Stomach smooth muscle (tissue), 2 donors: ENCODE results near the gene RCSD1.
"Not testable (repeated sequence)": the region's sequence is repeated elsewhere in the genome, so short reads cannot be mapped to it uniquely, and the experiment has no call there.

Experiments
- H3K27ac ChIP-seq: one replicate; pipeline ENCODE4 v1.7.0; 2013; ENCODE audit warnings: mild to moderate bottlenecking, low read length, inconsistent platforms
- H3K27me3 ChIP-seq, 2 donors: one replicate each; pipeline ENCODE4 v1.7.0; 2013; ENCODE audit warnings: low read length in 2 of 2; ENCODE audit not compliant: insufficient read depth in 2 of 2, control insufficient read depth in 1 of 2
- H3K36me3 ChIP-seq, 2 donors: one replicate each; pipeline ENCODE4 v1.7.0; 2013; ENCODE audit warnings: low read length in 2 of 2; ENCODE audit not compliant: control insufficient read depth in 2 of 2, insufficient read depth in 2 of 2
- H3K4me1 ChIP-seq: one replicate; pipeline ENCODE4 v1.7.0; 2013; ENCODE audit warnings: low read length; ENCODE audit not compliant: control insufficient read depth, insufficient read depth
- H3K4me3 ChIP-seq, 2 donors: one replicate each; pipeline ENCODE4 v1.7.0; 2013; ENCODE audit warnings: low read length in 2 of 2
- H3K9ac ChIP-seq, 2 donors: one replicate each; pipeline ENCODE4 v1.7.0; 2013; ENCODE audit warnings: low read length in 2 of 2, mild to moderate bottlenecking in 1 of 2
- H3K9me3 ChIP-seq, 2 donors: one replicate each; pipeline ENCODE4 v1.7.0; 2013; ENCODE audit warnings: low read length in 2 of 2; ENCODE audit not compliant: control insufficient read depth in 2 of 2
- donor health status: healthy.
- donor health status: Pancreatic carcinoma.

RCSD1 gene

GRCh38 chr1:167599957-167600581, 30.0 kb upstream of the RCSD1 start:
- no peak overlapping the region for H3K9ac ChIP-seq
- no peaks in the 10 kb centered on the region for H3K27me3 ChIP-seq
- no peak overlapping the region for H3K27ac ChIP-seq
- no peak overlapping the region for H3K4me3 ChIP-seq
- peaks cover 25% of the 10 kb centered on the region for H3K4me1 ChIP-seq
- no peaks in the 10 kb centered on the region for H3K36me3 ChIP-seq
- H3K9me3 ChIP-seq, result no peaks in the 10 kb centered on the region

DNA sequence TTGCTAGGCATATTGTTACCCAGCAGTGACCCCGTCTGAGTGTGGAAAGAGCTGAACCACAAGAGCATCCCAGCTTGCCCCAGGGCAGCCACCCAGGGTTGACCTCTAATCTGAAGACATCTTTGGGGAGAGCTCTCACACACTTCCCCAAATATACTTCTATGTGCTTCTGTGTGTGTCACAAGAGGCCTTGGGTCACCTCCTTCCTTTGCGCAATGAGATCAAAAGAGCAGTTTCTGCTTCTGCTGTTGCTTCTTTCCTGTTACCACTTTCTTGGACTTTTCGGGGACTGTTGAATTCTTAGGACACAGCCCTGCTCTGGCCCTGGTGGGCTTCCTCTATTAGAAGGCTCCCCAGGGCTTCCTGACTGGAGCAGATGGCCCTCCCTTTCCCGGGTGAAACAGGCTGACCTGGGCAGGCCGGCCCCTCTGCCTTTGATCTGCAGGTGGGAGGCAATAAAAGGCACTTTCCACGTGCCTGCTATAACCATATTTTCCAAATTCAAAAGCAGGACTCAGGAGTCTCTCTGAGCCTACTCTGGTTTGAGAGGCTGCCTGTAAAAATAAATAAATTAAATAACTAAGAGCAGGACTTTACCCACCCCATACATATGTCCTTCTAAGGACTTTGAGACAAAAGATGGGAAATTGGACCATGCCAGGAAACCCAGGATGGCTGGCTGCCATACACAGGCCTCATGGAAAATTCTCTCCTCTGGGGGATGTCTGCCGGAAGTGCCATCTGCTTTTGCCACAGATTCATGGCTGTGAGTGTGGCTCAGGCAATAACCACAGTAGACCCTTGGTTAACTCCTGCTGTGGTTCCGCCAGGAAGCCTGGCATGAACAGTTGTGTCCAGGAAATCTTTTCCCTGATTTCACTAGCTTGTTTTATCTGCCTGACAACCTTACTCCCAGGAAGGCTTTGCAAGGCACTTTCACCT, 28.3 kb upstream of the RCSD1 start:
- no peaks in the 10 kb centered on the region for H3K9me3 ChIP-seq
- no peak overlapping the region for H3K4me3 ChIP-seq
- H3K27ac ChIP-seq, result peak overlapping the region; percentile 31
- H3K27me3 ChIP-seq, result no peaks in the 10 kb centered on the region
- H3K9ac ChIP-seq, result no peak overlapping the region
- peaks cover 25% of the 10 kb centered on the region for H3K4me1 ChIP-seq
- no peaks in the 10 kb centered on the region for H3K36me3 ChIP-seq

DNA sequence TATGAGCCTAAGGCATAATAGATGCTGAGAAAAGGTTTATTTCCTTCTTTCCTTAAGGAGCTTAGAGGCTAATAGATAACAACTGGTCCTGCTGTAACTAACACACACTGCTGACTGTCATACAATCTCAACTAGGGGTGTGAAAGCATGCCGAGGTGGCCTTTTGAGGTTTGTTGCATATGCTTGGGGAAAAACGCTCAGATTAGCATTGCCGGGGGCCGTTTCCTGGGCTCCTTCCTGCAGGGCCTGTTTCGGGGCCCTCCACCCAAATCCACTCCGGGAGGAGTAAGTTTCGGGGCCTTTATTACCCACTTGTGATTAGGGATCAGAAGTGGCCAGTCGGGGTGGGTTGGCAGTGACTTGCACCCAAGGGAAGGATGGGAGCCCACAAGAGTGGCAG, 27.2 kb upstream of the RCSD1 start:
- H3K36me3 ChIP-seq, result no peaks in the 10 kb centered on the region
- H3K27ac ChIP-seq, result no peak overlapping the region
- H3K9me3 ChIP-seq, result peaks cover 0 to 4% of the 10 kb centered on the region in 2 donors
- no peak overlapping the region for H3K4me3 ChIP-seq
- H3K27me3 ChIP-seq, result no peaks in the 10 kb centered on the region
- H3K9ac ChIP-seq, result no peak overlapping the region
- H3K4me1 ChIP-seq, result peaks cover 25% of the 10 kb centered on the region

DNA sequence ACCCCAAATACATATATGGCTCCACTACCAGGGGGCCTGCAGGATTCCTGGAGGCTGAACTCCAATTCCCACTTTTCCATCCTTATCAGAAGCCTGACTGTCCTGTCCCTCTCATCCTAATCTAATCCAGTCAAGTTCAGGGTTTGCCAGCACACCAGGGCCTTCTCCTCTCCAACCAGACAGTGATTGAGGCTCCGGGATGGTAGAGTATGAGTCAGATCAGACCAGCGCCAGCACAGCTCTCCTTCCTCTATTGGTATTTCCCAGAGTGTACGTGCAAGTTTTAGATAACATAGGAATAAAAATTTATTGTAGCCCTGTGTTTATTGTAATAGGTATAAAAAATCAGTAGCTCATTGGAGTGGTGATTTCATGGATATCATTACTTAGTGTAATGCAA, 24.5 kb upstream of the RCSD1 start:
- no peaks in the 10 kb centered on the region for H3K27me3 ChIP-seq
- H3K36me3 ChIP-seq, result no peaks in the 10 kb centered on the region
- no peak overlapping the region for H3K27ac ChIP-seq
- H3K9ac ChIP-seq, result no peak overlapping the region
- peaks cover 0 to 8% of the 10 kb centered on the region in 2 donors for H3K9me3 ChIP-seq
- H3K4me1 ChIP-seq, result peaks cover 19% of the 10 kb centered on the region
- H3K4me3 ChIP-seq, result no peak overlapping the region

DNA sequence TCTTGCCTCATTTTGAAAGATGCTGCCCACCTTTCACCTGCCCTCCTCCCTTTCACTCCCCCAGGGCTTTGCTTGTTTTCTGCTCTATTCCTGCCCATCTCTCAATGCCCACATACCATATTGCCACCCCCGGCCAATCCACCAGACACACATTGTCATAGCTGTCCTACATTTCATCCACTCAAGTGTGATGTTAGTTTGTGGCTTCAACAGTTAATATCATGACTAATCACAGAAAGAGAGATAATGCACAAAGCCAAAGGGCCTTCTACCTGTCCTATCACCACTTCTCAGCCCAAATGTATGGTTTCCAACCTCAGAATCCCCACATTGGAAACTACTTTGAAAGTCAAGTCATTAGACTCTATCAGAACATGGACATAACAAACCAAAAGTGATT, 18.0 kb upstream of the RCSD1 start:
- Histone ChIP-seq H3K9ac (no peak overlapping the region), H3K27ac (no peak overlapping the region), H3K4me3 (no peak overlapping the region), H3K36me3 (no peaks in the 10 kb centered on the region), H3K27me3 (no peaks in the 10 kb centered on the region), H3K9me3 (peaks cover 0 to 8% of the 10 kb centered on the region in 2 donors), H3K4me1 (no peaks in the 10 kb centered on the region)

GRCh38 chr1:167612587-167613385, 17.2 kb upstream of the RCSD1 start:
- Histone ChIP-seq H3K4me3 (no peak overlapping the region), H3K36me3 (no peaks in the 10 kb centered on the region), H3K9ac (no peak overlapping the region), H3K4me1 (peaks cover 5% of the 10 kb centered on the region), H3K27ac (no peak overlapping the region), H3K27me3 (no peaks in the 10 kb centered on the region), H3K9me3 (peaks cover 0 to 5% of the 10 kb centered on the region in 2 donors)

DNA sequence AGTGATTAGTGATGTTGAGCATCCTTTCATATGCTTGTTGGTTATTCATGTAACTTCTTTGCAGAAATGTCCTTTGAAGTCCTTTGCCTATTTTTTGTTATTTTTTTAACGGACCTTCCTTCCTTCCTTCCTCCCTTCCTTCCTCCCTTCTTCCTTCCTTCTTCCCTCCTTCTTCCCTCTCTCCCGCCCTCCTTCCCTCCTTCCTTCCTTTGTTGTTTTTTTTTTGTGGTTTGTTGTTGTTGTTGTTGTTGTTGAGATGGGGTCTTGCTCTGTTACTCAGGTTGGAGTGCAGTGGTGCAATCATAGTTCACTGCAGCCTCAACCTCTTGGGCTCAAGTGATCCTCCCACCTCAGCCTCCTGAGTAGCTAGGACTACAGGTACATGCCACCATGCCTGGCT, 16.0 kb upstream of the RCSD1 start:
- not testable (repeated sequence) for H3K36me3 ChIP-seq, H3K9me3 ChIP-seq, H3K27ac ChIP-seq, H3K9ac ChIP-seq, H3K4me3 ChIP-seq, H3K4me1 ChIP-seq, H3K27me3 ChIP-seq

DNA sequence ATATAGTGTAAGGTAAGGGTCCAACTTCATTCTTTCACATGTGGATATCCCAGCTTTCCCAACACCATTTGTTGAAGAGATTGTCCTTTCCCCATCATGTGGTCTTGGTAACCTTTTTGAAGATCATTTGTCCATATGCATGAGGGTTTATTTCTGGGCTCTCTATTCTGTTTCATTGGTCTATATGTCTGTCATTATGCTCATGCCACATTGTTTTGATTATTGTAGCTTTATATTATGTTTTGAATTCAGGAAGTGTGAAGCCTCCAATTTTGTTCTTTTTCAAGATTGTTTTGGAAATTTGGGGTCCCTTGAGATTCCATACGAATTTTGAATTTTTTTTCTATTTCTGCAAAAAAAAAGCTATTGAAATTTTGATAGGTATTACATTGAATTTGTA, 15.2 kb upstream of the RCSD1 start:
- Histone ChIP-seq H3K27me3 (no peaks in the 10 kb centered on the region), H3K27ac (no peak overlapping the region), H3K4me1 (peaks cover 5% of the 10 kb centered on the region), H3K9ac (no peak overlapping the region), H3K9me3 (no peaks in the 10 kb centered on the region), H3K4me3 (no peak overlapping the region), H3K36me3 (no peaks in the 10 kb centered on the region)

DNA sequence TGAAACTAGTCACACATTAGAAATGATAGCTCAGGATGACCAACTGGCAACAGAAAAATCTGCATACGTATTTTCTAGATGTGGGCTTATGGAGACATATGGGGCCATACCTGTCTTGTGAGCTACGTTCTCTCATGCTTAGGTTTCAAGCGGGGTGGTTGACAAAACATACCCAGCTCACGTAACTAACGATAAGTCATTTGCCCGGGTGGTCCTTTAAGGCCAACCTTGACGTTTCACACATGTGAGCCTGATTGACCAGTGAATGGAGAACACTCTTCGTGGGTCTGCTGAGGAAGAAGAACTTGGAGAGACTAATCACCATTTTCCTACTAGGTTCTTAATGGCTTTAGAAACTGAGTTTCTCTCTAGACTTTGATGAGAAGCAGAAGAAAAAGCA, 13.5 kb upstream of the RCSD1 start:
- H3K36me3 ChIP-seq, result no peaks in the 10 kb centered on the region
- no peaks in the 10 kb centered on the region for H3K9me3 ChIP-seq
- H3K4me3 ChIP-seq, result no peak overlapping the region
- no peak overlapping the region for H3K27ac ChIP-seq
- H3K27me3 ChIP-seq, result no peaks in the 10 kb centered on the region
- peaks cover 5% of the 10 kb centered on the region for H3K4me1 ChIP-seq
- no peak overlapping the region for H3K9ac ChIP-seq

DNA sequence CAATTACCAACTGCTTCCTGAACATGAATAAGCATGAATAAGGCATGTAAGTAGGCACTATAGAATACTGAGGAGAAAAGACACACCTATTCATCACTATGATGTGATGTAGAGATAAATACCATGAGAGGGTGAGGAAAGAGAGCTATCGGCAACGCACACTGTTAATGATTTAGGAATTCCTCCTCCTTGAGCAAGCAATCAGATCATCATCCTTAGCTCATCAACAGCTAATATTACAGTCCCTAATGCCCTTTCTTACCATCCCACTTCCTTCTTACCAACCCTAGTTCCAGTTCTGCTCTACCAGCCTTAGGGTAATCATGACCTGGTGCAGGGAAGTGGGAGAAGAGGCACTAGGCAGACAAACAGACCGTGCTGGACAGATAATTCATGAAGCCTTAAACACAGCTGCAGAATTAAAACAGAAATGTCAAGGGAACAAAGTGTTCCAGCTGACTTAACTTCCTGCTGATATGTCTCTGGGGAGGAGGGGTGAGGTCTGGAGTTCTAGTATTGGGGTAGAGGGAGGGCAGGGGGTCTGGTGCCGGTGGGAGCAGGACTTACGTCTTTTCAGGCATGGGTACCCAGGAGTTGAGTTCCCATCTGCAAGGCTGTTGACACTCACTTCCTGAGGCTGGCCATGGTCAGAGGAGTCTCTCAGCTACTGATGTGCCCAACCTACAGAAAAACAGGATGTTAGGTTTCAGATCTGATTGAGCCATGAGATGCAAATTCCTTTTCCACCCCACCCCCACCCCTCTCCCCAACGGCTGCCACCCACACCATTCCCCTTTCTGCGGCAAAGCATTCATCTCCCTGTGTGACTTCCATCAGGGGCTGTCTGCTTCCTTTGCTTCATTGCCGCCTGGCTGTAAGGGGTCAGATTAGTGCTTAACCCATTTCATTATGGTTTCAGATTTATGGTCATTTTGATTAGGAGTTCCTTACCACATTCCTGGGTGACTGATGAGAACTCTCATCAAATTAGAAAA, 12.6 kb upstream of the RCSD1 start:
- H3K9ac ChIP-seq, result no peak overlapping the region
- H3K4me1 ChIP-seq, result peaks cover 5% of the 10 kb centered on the region
- no peaks in the 10 kb centered on the region for H3K27me3 ChIP-seq
- H3K36me3 ChIP-seq, result no peaks in the 10 kb centered on the region
- H3K27ac ChIP-seq, result no peak overlapping the region
- no peaks in the 10 kb centered on the region for H3K9me3 ChIP-seq
- no peak overlapping the region for H3K4me3 ChIP-seq
